Measurements from ENCODE around the gene UNC13B.

Gene UNC13B

DNA sequence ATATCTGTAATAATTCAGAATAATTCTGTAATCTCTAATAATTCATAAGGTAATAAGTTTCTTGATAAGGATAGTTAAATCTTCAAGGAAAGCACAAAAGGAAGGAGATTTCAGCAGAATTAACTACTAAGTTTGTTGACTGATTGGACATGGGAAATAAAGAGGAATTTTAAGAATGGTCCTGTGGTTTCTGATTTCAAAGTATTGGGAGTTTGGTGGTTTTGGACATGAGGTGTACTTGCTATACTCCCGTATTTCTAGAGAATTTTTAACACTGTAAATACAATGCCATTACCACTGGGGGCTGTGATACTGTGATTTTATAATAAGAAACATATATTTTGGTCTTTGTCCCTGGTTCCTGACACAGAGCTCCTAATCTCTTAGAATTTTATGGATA, 123.9 kb downstream of the UNC13B start:
- TF ChIP-seq SIN3A (IDR thresholded peaks at IDR 0.05; ENCODE audit: borderline replicate concordance, insufficient read depth, low read length) (no peak), FOXP2 (optimal IDR thresholded peaks at IDR 0.05; ENCODE audit: borderline replicate concordance, extremely low read depth, extremely low read length, insufficient read depth) (no peak), TAF1 (IDR thresholded peaks at IDR 0.05; ENCODE audit: borderline replicate concordance, insufficient read depth, low read length) (no peak), POLR2AphosphoS5 (IDR thresholded peaks at IDR 0.05; ENCODE audit: low read depth, low read length) (no peak)
- TF ChIP-seq, protein P1, sequence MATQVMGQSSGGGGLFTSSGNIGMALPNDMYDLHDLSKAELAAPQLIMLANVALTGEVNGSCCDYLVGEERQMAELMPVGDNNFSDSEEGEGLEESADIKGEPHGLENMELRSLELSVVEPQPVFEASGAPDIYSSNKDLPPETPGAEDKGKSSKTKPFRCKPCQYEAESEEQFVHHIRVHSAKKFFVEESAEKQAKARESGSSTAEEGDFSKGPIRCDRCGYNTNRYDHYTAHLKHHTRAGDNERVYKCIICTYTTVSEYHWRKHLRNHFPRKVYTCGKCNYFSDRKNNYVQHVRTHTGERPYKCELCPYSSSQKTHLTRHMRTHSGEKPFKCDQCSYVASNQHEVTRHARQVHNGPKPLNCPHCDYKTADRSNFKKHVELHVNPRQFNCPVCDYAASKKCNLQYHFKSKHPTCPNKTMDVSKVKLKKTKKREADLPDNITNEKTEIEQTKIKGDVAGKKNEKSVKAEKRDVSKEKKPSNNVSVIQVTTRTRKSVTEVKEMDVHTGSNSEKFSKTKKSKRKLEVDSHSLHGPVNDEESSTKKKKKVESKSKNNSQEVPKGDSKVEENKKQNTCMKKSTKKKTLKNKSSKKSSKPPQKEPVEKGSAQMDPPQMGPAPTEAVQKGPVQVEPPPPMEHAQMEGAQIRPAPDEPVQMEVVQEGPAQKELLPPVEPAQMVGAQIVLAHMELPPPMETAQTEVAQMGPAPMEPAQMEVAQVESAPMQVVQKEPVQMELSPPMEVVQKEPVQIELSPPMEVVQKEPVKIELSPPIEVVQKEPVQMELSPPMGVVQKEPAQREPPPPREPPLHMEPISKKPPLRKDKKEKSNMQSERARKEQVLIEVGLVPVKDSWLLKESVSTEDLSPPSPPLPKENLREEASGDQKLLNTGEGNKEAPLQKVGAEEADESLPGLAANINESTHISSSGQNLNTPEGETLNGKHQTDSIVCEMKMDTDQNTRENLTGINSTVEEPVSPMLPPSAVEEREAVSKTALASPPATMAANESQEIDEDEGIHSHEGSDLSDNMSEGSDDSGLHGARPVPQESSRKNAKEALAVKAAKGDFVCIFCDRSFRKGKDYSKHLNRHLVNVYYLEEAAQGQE (IDR thresholded peaks at IDR 0.05; ENCODE audit: insufficient read depth in 1 of 2, low read depth in 2 of 2, low read length in 2 of 2) = no peak

DNA sequence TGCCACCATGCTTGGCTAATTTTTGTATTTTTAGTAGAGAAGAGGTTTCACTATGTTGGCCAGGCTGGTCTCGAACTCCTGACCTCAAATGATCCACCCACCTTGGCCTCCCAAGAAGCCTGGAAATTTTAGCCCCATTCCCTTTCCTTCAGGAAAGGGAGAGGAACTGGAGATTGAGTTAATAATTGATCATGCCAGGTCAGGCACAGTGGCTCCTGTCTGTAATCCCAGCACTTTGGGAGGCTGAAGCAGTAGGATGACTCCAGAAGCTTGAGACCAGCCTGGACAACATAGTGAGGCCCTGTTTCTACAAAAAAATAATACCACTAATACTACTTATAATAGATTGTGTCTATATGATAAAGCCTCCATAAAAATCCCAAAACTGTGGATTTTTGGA, 124.6 kb downstream of the UNC13B start:
- no peak for TF ChIP-seq FOXP2 (optimal IDR thresholded peaks at IDR 0.05; ENCODE audit: borderline replicate concordance, extremely low read depth, extremely low read length, insufficient read depth)
- TF ChIP-seq TAF1 (IDR thresholded peaks at IDR 0.05; ENCODE audit: borderline replicate concordance, insufficient read depth, low read length) = no peak
- TF ChIP-seq, protein P1 (IDR thresholded peaks at IDR 0.05; ENCODE audit: insufficient read depth in 1 of 2, low read depth in 2 of 2, low read length in 2 of 2) = no peak
- TF ChIP-seq SIN3A (IDR thresholded peaks at IDR 0.05; ENCODE audit: borderline replicate concordance, insufficient read depth, low read length) = no peak
- no peak for TF ChIP-seq POLR2AphosphoS5 (IDR thresholded peaks at IDR 0.05; ENCODE audit: low read depth, low read length)

DNA sequence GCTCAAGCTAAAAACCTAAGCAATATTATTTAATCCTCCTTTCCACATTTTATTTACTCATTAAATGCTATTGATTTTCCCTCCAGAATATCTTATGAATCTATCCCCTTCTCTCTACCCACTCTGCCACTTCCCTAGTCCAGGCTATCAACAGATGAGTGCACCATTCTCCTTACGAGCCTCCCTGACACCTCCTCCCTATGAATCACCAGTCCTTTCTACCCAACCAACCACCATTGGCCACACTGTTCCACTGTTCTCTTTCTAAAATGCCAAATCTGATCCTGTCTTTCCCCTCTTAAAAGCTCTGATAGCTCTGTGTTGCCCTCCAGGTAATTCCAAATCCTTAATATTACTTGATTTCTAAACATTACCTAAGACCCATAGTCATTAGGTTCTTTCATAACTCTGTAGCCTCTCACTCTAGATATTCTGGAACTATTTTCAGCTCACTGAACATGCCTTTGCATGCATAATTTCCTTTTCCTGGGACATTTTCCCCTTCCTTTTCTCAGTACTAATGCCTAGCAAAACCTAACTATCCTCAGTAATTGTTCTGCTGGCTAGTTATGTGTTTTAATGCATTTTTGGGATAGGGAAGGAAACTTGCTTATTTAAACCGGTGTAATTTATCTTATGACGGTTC, 126.3 kb downstream of the UNC13B start:
- TF ChIP-seq POLR2AphosphoS5 (IDR thresholded peaks at IDR 0.05; ENCODE audit: low read depth, low read length) = no peak
- no peak for TF ChIP-seq SIN3A (IDR thresholded peaks at IDR 0.05; ENCODE audit: borderline replicate concordance, insufficient read depth, low read length)
- TF ChIP-seq, protein P1 (IDR thresholded peaks at IDR 0.05; ENCODE audit: insufficient read depth in 1 of 2, low read depth in 2 of 2, low read length in 2 of 2) = no peak
- no peak for TF ChIP-seq TAF1 (IDR thresholded peaks at IDR 0.05; ENCODE audit: borderline replicate concordance, insufficient read depth, low read length)
- no peak for TF ChIP-seq FOXP2 (optimal IDR thresholded peaks at IDR 0.05; ENCODE audit: borderline replicate concordance, extremely low read depth, extremely low read length, insufficient read depth)

DNA sequence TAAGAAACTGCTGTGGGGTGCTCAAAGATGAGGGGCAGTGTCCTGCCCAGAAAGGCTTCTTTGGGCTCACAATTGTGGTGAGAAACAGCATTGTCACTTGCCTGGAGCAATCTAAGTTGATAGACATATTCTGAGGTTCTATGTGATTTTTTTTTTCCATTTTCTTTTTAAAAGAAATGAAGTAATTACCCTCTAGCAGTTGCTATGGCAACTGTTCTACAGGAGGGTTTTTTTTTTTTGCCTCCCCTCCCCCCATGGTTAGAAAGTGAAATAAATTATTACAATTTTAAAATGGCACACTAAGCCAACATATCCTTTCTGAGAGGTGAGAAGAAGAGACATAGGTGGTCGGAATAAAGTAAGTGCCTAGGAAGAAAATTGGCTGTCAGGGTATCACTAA, 127.0 kb downstream of the UNC13B start:
- TF ChIP-seq, protein P1 (IDR thresholded peaks at IDR 0.05; ENCODE audit: insufficient read depth in 1 of 2, low read depth in 2 of 2, low read length in 2 of 2) = no peak
- TF ChIP-seq FOXP2 (optimal IDR thresholded peaks at IDR 0.05; ENCODE audit: borderline replicate concordance, extremely low read depth, extremely low read length, insufficient read depth) = no peak
- TF ChIP-seq POLR2AphosphoS5 (IDR thresholded peaks at IDR 0.05; ENCODE audit: low read depth, low read length) = no peak
- no peak for TF ChIP-seq TAF1 (IDR thresholded peaks at IDR 0.05; ENCODE audit: borderline replicate concordance, insufficient read depth, low read length)
- TF ChIP-seq SIN3A (IDR thresholded peaks at IDR 0.05; ENCODE audit: borderline replicate concordance, insufficient read depth, low read length) = no peak
